GM19452 (cell line): Measurements from ENCODE around the gene MEGF9.
A peak's percentile ranks its signal among the peaks of the same experiment; 100 is the strongest.
"Not testable (repeated sequence)": the region's sequence is repeated elsewhere in the genome, so short reads cannot be mapped to it uniquely, and the experiment has no call there.

ENCODE experiments used
- ATAC-seq: cut with Tn5 transposase; IDR thresholded peaks from one replicate; pipeline ENCODE4 v1.9.1; 2021; ENCODE audit not compliant: unreplicated experiment

The MEGF9 gene

DNA sequence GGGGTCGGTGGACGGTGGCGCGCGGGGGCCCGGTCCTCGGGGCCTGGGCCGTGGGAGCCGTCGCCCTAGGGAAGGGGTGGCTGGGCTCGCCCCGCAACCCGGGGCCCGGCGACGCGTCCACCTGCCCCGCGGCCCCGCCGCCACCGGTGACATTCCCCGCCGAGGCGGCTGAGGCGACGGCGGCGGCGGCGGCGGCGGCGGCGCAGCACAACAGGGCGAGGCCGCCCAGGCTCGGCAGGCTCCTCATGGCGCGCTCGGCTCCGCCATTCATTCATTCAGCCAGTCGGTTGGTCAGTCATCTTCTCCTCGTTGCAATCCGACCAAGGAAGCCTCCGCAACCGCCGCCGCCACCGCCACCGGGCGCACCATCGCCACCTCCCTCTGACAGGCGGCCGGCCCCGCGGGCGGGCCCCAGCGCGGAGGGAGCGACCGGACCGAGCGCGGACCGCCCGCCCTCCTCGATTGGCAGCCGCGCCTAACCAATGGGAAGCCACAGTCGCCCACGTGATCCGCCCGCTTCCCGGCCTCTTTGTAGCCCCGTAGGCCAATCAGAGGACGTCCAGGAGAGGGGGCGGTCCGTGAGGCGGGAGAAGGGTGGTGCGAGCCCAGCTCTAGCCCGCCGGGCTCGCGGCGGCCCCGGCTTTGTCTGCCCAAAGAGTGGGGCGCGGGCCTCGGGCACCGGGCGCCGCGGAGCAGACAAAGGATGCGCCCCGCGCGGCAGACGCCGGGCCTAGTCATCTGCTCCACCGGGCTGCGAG, at the start of gene MEGF9:
TSS of gene MEGF9 (minus strand) at position 383 of the 758 bp plus-strand sequence. CDS start at position 271, 112 bp downstream.
- ATAC-seq = peak; percentile 88

- ATAC-seq = no peak
Measured at GRCh38 chr9:120761006-120761405, 46.7 kb upstream of the MEGF9 start.

DNA sequence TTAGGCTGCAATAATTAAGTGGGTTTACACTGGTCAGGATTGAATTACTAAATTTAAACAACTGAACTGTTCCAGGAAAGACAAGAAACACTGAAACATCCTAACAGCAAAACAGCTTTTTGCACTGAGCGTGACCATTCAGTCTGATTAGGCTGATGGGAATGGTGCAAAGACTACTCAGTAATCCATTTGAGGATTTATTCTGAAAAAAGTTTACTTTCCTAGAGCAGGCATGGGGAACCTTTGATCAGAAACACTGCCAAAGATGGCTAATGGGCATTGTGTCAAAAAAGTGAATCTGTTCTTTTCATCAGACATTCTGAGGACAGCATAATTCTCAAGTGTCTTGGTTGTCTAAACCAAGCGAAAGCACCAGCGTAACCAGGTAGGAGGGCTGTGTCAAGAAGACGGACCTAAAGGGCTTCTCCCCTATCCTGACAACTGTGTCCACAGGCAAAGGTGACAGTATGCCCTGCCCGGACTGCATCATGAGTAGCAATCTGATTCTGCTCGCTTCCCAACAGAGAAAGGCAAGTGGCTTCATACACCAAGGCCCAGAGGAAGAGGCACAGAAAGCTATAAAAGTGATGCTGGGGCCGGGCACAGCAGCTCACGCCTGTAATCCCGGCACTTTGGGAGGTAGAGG, 45.6 kb upstream of the MEGF9 start:
- ATAC-seq = no peak

DNA sequence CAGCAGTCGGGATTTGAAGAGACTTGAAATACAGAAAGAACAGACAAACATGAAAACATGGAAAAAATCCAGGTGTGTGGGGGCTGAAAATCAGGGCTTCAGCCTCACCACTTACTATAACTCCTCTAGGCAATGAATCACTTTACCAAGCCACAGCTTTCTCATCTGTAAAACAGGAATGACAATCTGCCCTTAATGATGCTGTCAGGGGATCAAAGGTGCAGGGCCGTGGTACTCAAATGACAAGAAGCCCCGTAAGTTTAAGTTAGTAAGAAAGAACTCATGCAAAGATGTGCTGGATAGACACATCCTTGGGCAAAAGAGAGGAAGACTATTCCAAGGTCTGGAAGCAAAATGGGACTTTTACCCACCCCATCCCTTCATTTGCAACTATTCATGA, 44.3 kb upstream of the MEGF9 start:
- ATAC-seq = no peak

- ATAC-seq = no peak
Measured at GRCh38 chr9:120757026-120757913, 43.0 kb upstream of the MEGF9 start.

DNA sequence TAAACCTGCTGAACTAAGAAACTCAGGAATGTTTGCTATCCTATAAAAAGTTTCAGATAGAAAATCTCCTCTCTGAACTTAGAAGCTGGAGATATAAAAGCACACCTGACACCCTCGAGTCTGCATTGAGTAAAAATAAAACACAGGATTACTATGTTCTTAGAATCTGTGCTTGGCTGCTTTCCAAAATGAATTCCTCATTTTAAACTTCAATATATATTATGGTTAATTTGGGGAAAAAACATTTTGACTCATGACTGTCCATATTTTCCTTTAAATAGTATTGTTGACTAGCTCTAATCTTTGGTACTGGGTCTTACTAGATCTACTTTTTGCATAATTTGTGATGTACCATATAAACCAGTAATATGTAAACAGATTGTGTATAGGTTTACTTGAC, 42.3 kb upstream of the MEGF9 start:
- no peak for ATAC-seq

- no peak for ATAC-seq
Measured at GRCh38 chr9:120755810-120756434, 41.7 kb upstream of the MEGF9 start.

DNA sequence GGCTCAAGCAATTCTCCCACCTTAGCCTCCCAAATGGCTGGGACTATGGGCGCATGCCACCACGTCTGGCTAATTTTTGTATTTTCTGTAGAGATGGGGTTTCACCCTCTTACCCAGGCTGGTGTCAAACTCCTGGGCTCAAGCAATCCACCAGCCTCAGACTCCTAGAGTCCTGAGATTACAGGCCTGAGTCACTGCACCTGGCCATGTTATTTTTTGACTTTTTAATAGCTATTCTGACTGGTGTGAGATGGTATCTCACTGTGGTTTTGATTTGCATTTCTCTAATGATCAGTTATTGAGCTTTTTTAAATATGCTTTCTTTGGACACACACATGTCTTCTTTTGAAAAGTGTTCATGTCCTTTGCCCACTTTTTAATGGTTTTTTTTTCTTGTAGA, 40.8 kb upstream of the MEGF9 start:
- peak; percentile 81 for ATAC-seq

- no peak for ATAC-seq
Measured at GRCh38 chr9:120750421-120750820, 36.2 kb upstream of the MEGF9 start.

- ATAC-seq = not testable (repeated sequence)
Measured at GRCh38 chr9:120746366-120746765, 32.1 kb upstream of the MEGF9 start.

DNA sequence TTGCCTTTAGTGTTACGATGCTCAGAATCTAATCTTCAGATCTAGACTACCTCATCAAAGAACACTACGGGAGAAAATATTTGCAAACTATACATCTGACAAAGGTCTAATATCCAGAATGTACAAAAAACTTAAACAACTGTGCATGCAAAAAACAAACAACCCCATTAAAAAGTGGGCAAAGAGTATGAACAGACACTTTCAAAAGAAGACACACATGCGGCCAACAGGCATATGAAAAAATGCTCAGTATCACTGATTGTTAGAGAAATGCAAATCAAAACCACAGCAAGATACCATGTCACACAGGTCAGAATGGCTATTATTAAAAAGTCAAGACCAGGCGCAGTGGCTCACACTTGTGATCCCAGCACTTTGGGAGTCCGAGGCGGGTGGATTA, 31.0 kb upstream of the MEGF9 start:
- ATAC-seq = no peak

DNA sequence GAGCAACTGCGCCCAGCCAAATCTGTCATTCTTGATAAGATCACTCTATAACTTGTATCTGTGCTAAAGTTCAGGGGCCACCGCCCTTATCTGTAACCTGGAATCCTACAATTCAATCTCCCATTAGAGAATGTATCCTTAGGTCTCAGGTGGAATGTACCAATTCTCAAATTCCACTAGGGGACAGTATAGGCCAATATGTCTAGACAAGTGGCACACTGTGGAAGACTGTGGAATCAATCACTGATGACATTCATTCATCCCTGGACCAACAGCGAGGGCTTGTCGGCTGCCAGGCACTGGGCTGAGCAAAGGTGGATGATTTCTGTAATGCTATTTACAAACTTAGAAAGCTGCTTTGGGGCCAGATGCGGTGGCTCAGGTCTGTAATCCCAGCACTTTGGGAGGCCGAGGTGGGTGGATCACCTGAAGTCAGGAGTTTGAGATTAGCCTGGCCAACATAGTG, 28.7 kb upstream of the MEGF9 start:
- no peak for ATAC-seq

DNA sequence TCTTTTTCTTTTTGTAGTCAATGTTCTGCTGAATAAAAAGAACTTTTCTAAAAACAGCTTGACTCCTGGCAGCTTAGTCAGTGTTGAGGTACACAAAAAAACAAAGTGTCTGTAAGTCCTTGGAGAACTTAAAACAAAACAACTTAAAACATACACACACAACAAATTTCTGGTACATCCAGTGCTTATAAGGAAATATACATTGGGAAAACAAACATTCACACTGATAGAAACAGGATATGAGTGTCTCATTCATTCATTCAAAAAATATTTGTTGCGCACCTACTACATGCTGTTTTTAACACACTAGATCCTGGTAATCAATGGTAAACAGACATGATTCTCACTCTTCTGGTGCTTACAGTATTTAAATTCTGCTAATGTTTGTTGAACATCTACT, 27.4 kb upstream of the MEGF9 start:
- ATAC-seq = no peak

DNA sequence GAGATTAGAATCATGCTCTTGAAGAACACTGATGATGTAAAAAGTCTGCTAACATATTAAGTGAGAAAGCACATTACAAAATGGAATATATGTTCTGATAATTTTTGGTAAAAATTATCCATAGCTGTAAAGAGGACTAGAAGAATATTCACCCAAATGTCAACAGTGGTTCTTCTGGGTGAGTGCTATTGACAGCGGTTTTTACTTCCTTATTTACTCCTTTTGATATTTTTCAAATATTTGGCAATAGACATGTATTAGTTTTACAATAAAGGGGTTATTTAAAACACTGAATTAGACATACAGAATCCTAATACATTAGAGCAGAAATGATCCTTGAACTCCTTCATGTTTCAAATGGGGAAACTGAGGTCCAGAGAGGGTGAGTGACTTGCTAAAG, 26.9 kb upstream of the MEGF9 start:
- no peak for ATAC-seq

DNA sequence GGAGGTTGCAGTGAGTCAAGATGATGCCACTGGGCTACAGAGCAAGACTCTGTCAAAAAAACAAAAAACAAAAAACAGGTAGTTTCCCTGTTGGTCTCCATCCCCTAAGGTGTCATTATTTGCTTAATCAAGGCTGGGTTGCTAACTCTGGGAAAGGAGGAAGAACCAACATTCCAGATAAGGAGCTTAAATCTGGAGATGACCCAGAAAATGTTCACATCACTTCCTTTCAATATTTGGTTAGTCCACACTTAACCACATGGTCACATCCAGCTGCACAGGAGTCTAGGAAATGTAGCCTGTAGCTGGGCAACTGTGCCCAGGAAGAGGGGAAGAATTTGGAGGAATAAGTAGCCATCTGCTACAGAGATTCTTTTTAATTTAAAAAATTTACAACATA, 25.9 kb upstream of the MEGF9 start:
- ATAC-seq = no peak

DNA sequence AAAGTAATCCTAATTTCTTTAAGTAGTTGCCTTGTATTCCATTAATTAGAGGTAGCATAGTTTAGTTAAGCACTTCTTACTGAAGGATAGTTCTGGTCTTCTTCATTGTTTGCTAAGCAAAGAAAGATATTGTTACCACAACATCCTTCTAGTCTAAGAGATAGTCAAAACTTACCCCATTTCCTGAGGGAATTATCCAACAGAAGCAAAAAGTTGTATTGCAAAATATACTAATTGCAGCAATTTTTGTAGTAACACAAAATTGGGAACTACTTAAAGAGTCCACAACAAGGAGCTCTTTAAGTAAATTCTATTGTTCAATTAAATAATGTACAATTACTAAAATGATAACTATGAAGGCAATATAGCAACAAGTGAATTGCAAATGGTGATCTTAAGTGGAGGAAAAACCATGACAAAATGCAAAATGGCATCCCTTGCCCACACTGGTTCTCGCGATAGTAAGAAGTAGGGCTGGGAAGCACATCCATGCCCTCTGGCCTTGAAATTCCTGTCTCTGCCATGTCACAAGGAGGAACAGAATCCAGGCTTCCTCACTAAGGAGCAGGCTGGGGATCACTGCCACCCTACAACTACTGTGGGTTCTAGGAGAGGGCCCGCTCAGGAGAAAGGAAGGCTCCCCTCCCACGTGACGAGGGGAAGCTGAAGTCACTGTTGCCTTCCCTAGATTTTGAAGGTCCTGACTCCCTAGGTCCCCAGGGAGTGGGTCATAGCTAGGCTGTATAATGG, 23.3 kb upstream of the MEGF9 start:
- ATAC-seq = no peak

GRCh38 chr9:120736881-120737280, 22.6 kb upstream of the MEGF9 start:
- ATAC-seq = no peak

DNA sequence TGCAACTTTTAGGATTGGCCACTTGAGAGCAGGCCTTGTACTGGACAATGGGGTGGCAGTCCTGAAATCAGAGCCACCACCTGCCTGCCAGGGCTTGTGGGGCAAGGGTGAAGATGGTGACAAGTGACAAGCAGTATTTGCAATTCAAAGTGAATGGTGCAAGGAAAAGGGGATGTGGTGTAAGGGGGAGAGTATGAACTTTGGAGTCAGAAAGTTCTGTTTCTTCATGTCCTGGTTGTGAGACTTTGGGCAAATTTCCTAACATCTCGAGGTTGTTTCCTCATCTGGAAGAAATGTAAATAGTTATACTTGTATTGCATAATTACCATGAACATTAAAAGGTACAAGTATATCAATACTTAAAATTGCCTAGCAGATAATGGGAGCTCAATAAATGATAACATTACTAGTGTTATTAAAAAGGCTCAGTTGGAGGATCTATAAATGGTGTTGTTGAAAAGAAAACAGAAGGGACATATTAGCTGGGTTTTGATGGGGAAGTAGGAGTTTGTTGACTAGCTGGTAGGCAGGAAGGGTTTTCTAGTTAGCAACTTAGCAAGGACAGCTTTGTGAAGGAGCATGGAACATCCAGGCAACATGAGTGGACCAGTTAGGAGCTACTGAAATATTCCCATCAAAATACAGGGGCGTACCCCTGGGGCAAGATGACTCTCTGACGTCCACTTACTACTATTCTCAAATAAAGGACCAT, 21.3 kb upstream of the MEGF9 start:
- no peak for ATAC-seq

DNA sequence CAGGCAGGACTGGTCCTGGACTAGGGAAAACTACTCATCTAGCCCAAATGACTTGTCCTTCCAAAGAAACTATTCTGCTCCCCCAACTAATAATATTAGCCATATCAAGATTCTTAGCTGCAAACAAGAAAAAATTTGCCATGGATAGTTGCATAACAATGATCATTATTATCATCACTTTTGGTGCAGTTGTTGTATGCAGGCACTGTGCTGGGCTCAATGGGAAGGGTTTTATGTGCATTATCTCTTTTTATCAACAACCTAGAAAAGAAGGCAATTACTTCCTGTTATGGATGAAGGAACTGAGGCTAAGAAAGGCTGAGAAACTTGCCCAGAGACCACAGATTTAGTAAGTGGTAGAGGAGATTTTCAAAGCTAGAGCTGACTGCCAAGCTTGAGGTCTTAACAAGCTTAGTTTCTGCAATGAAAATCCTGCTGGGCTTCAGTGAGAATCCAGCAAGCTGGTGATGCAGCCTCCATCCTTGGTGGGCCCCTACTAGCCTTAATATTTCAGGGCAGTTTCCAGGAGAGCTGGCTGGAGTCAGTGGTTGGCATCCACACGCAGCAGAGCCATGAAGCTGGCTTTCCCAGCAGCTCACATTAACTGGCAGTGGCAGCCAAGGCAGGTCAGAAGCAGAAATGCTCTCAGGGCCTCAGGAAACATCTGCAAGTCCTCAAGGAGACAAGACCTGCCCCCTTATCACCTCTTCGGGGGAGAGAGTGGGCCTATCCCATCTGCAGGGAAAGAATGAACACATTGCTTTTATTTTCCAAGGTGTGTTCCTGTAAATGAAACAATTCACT, 20.5 kb upstream of the MEGF9 start:
- ATAC-seq = no peak
